Measurements from ENCODE around the gene HNRNPL. TPM values are rescaled to one million over a fixed set of nuclear protein-coding genes. Genes with fewer than 3 reads are reported as not detected.
A peak's percentile ranks its signal among the peaks of the same experiment; 100 is the strongest.
"Not testable (repeated sequence)": the region's sequence is repeated elsewhere in the genome, so short reads cannot be mapped to it uniquely, and the experiment has no call there.

The HNRNPL gene
- polyA plus RNA-seq, 1 experiment = 342 TPM

DNA sequence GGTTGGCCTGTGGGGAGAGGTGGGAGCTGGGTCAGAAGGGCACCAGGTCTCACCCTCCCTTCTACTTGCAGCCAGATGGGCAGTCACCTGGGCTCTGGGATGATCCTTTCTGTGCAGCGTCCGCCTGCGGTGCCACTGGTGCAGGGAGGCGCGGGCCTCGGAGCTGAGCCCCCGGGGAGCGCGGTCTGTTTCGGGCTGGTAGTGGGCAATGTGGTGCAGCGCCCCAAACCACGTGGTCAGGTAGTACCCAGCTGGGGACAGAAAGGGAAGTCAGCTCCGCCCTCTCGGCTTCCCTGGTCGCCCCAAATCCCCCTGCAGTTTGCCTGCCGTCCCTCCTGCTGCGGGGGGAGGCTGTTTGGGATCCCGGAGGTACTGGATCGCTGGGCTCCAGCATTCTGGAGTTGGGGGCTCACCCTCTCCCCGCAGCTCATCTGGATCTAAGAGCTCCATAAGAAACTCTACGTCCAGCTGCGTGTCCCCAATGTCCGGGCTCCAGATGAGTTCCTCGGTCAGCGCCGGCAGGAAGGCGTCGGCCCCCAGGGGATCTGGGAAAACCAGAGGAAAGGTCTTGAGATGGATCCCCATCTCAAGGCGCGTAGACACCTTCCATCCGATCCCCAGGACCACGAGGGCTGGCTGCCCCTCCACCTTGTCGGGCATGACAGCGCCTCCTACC lies 19.5 kb upstream of the HNRNPL start:
- CTCF ChIA-PET = interaction anchor here (0.7 to 3.3 kb wide), 17 partner anchors 9 to 467 kb away, joined by 3 to 29 read pairs (median 4); partner anchors contain the start of genes ACTN4, FAM98C, NFKBIB and RINL

GRCh38 chr19:38868551-38868950 lies 18.8 kb upstream of the HNRNPL start:
- H3K36me3 ChIP-seq (ENCODE audit: control insufficient read depth, insufficient read depth, low read length) = no peaks in the 10 kb centered on the region
- H3K4me3 ChIP-seq (ENCODE audit: low read depth, low read length) = no peak overlapping the region
- CTCF ChIA-PET = interaction anchor here (0.9 to 3.3 kb wide), 9 partner anchors 8 to 209 kb away, joined by 3 to 29 read pairs (median 10); partner anchors contain the start of genes NFKBIB, RINL and SIRT2
- no peaks in the 10 kb centered on the region for H3K27me3 ChIP-seq (ENCODE audit: control insufficient read depth, insufficient read depth, low read length)
- DNase-seq (ENCODE audit: low read depth) = no peak
- POLR2A ChIA-PET = no interaction called here
- TF ChIP-seq, protein P1, sequence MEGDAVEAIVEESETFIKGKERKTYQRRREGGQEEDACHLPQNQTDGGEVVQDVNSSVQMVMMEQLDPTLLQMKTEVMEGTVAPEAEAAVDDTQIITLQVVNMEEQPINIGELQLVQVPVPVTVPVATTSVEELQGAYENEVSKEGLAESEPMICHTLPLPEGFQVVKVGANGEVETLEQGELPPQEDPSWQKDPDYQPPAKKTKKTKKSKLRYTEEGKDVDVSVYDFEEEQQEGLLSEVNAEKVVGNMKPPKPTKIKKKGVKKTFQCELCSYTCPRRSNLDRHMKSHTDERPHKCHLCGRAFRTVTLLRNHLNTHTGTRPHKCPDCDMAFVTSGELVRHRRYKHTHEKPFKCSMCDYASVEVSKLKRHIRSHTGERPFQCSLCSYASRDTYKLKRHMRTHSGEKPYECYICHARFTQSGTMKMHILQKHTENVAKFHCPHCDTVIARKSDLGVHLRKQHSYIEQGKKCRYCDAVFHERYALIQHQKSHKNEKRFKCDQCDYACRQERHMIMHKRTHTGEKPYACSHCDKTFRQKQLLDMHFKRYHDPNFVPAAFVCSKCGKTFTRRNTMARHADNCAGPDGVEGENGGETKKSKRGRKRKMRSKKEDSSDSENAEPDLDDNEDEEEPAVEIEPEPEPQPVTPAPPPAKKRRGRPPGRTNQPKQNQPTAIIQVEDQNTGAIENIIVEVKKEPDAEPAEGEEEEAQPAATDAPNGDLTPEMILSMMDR (IDR thresholded peaks at IDR 0.05; ENCODE audit: insufficient read depth, low read depth, low read length) = no peak

More for the DNA sequence above, 19.5 kb upstream of the HNRNPL start:
- Histone ChIP-seq H3K4me3 (ENCODE audit: low read depth, low read length) (peak overlapping the region; percentile 37), H3K27me3 (ENCODE audit: control insufficient read depth, insufficient read depth, low read length) (no peaks in the 10 kb centered on the region), H3K36me3 (ENCODE audit: control insufficient read depth, insufficient read depth, low read length) (no peaks in the 10 kb centered on the region)
- POLR2A ChIA-PET = no interaction called here
- TF ChIP-seq, protein P1 (IDR thresholded peaks at IDR 0.05; ENCODE audit: insufficient read depth, low read depth, low read length) = no peak
- no peak for DNase-seq (ENCODE audit: low read depth)

- Histone ChIP-seq H3K36me3 (ENCODE audit: control insufficient read depth, insufficient read depth, low read length) (no peaks in the 10 kb centered on the region), H3K27me3 (ENCODE audit: control insufficient read depth, insufficient read depth, low read length) (no peaks in the 10 kb centered on the region), H3K4me3 (ENCODE audit: low read depth, low read length) (no peak overlapping the region)
- no peak for DNase-seq (ENCODE audit: low read depth)
- CTCF ChIA-PET = interaction anchor here (0.8 to 1.3 kb wide), 2 partner anchors 23 to 465 kb away, joined by 3 read pairs; partner anchors contain the start of gene FAM98C
- POLR2A ChIA-PET = no interaction called here
- TF ChIP-seq, protein P1 (IDR thresholded peaks at IDR 0.05; ENCODE audit: insufficient read depth, low read depth, low read length) = no peak
Observed at GRCh38 chr19:38867171-38867780, 17.5 kb upstream of the HNRNPL start.

- POLR2A ChIA-PET = no interaction called here
- CTCF ChIA-PET = interaction anchor here (0.9 to 1.6 kb wide), 4 partner anchors 9 to 460 kb away, joined by 3 to 6 read pairs (median 4); partner anchors contain the start of gene FAM98C
- DNase-seq (ENCODE audit: low read depth) = peak; percentile 84
- Histone ChIP-seq H3K36me3 (ENCODE audit: control insufficient read depth, insufficient read depth, low read length) (no peaks in the 10 kb centered on the region), H3K27me3 (ENCODE audit: control insufficient read depth, insufficient read depth, low read length) (no peaks in the 10 kb centered on the region), H3K4me3 (ENCODE audit: low read depth, low read length) (no peak overlapping the region)
- TF ChIP-seq, protein P1 (IDR thresholded peaks at IDR 0.05; ENCODE audit: insufficient read depth, low read depth, low read length) = no peak
Observed at GRCh38 chr19:38862321-38863059, 12.7 kb upstream of the HNRNPL start.

GRCh38 chr19:38861368-38861767 lies 11.6 kb upstream of the HNRNPL start:
- H3K27me3 ChIP-seq (ENCODE audit: control insufficient read depth, insufficient read depth, low read length) = no peaks in the 10 kb centered on the region
- CTCF ChIA-PET = interaction anchor here (1.6 to 2.4 kb wide), 2 partner anchors 8 to 9 kb away, joined by 5 to 10 read pairs; no protein-coding TSS in a partner anchor
- no peak overlapping the region for H3K4me3 ChIP-seq (ENCODE audit: low read depth, low read length)
- POLR2A ChIA-PET = no interaction called here
- TF ChIP-seq, protein P1 (IDR thresholded peaks at IDR 0.05; ENCODE audit: insufficient read depth, low read depth, low read length) = no peak
- H3K36me3 ChIP-seq (ENCODE audit: control insufficient read depth, insufficient read depth, low read length) = no peaks in the 10 kb centered on the region
- no peak for DNase-seq (ENCODE audit: low read depth)

- H3K27me3 ChIP-seq (ENCODE audit: control insufficient read depth, insufficient read depth, low read length); H3K4me3 ChIP-seq (ENCODE audit: low read depth, low read length); DNase-seq (ENCODE audit: low read depth); H3K36me3 ChIP-seq (ENCODE audit: control insufficient read depth, insufficient read depth, low read length); POLR2A ChIA-PET: not testable (repeated sequence)
- CTCF ChIA-PET = interaction anchor here (1.0 to 2.4 kb wide), 2 partner anchors 10 to 14 kb away, joined by 3 to 10 read pairs; no protein-coding TSS in a partner anchor
Observed at GRCh38 chr19:38859631-38860204, 9.9 kb upstream of the HNRNPL start.
